HG02798 (cell line): Measurements from ENCODE around the gene IQCM.
A peak's percentile ranks its signal among the peaks of the same experiment; 100 is the strongest.

Experiments
- ATAC-seq: cut with Tn5 transposase; IDR thresholded peaks from one replicate; pipeline ENCODE4 v1.9.1; 2021; ENCODE audit warnings: mild to moderate bottlenecking; ENCODE audit not compliant: unreplicated experiment, poor library complexity

IQCM gene

DNA sequence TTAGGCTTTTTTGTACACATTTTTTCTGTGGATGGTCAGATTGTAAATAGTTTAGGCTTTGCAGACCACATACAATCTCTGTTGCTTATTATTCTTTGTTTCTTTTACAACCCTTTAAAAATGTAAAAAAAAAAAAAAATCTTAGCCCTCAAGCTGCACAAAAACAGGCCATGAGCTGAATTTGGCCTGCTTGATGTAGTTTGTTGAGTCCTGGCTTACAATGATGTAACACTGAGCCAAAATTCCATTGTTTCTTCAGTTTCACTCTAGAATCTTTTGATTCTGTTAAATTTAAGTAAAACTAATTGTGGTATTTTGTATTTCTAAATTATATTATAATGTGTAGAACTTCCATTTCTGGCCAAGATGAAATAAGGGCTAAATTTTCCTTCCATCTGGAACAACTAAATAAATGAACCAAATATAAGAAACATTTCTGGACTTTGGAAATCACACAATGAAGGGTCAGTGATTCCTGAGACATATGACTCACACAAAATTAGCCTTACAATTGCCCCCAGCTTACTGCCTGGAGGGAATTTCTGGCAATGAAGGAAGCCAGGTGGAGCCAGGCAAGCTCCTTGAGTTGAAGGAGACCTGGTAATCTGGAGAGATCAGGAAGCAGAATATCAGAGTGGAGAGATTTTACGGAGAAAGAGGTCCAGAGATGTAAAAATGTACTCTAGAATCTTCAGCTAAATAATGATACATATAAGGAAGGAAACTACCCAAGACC lies 29.8 kb downstream of the IQCM start:
- ATAC-seq = no peak

DNA sequence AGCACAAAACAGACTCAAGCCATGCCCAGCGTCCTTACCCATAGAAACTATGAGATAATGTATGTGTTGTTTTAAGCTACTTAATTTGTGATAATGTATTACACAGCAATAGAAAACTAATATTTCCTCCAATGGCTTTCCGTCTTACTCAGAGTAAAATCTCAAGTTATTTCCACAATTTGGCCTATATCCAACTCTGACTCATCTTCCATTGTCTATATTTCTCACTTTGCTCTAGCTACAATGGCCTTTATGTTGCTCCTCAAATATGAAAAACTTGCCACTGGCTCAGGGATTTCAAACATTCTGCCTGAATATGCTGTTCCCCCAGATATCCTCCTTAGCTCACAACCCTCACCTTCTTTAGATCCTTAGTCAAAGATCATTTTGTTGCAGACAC lies 31.6 kb downstream of the IQCM start:
- no peak for ATAC-seq

DNA sequence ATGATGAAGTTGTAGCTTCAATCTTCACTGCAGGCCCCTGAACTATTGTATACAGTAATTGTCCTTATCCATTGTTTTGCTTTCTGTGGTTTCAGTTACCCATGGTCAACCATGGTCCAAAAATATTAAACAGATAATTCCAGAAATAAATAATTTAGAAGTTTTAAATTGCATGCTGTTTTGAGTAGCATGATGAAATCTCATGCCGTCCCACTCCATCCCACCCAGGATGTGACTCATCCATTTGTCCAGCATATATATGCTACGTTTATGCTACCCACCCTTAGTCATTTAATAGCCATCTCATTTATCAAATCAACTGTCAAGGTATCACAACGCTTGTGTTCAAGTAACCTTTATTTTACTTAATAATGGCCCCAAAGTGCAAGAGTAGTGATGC lies 34.5 kb downstream of the IQCM start:
- no peak for ATAC-seq

DNA sequence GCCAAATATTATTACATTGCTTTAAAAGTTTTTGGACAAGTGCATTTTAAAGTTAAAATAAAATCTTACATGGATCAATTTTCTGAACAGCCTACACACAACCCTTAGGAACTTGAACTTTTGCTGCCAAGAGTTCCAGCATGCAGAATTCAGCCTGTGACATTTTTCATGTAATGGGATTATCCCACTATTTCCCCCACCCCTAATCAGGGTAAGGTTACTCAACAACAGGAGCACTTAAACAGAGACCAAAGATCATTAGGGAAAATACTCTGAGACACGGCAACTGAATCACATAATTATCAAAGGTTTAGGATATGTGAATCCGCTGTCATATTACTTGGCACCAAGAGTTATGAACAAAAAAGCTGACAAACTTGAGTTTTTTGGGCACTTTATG lies 47.2 kb downstream of the IQCM start:
- ATAC-seq = no peak

DNA sequence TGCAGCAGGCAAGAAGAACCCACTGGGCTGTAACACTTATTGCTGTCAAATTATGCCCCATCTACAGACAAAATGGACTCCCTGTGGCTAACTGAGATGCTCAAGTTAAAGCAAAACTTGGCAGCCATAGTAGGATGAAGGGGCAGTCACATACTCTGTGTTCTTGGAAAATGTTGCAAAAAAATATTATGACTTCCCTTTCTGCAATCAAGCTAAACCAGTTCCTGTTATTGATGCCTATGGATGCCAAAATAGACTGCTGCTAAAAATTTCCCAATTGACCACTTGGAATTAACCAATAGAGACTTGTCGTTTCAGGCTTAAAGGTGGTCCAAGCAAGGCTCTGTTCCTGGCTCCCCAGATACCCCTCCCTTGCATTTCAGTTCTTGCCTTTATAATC lies 49.5 kb downstream of the IQCM start:
- ATAC-seq = no peak

DNA sequence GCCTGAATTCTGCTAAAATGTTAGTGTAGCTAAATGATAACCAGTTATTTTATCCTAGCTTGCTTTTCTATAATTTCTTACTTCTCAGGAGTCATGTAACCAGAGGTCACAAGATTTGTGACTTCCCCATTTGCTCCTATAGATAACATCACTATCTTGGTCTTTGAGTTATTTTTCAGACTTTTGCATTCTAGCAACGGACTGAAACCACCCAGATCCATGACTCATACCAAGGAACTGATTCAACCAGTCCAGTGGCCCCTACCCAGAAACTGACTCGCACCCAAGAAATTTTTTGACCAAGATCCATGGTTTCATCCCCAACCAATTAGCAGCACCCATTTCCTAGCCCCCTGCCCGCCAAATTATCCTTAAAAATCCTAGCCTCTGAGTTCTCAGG lies 50.0 kb downstream of the IQCM start:
- ATAC-seq = no peak

DNA sequence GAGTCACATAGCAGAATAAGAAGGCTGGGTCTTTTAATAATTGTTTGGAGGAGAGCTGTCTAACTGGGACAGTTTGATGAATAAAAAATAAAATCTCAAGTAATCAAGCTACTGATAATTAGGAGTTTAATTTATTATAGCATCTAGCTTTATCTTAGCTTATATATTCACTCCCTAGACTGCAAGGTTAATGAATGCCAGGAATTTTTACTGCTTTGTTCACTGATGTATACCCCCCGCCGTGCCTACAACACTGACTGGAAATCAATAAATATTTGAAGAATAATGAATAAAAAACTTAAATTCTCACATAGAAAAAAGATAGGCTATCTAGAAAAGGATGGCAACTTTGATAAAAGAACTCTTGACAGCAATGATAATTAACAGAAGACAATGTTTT lies 59.7 kb downstream of the IQCM start:
- ATAC-seq = no peak

DNA sequence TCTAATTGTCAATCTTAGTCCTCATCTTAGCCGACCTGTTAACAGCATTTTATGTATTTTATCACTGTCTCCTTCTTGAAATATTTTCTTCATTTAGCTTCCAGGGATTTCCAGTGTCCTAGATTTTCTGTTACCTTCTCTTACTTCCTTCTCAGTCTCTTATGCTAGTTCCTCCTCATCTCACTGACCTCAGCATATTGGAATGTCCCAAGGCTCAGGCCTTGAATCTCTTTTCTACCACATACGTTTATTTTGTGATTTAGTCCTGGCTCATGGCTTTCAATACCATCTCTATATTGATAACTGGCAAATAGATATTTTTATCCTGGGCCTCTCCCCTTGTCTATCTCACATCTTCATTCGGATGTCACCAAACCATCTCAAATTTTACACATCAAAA lies 61.1 kb downstream of the IQCM start:
- ATAC-seq = no peak

DNA sequence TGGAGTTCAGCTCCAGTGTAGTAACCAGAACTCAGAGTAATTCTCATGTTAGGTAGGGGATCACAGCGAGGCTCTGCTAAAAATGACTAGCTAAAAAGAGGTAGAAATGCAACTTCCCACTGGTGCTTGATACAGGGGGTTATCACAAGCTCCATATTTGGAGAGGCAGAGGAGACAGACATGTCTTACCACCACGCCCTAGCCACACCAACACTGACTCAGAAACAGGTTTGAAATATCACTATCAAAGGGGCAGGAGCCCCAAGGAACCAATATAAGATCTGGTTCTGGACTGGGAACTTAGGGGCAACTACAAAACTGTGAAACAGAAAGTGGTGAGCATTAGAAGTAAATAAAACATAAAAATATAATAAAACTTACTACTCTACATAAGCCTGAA lies 62.9 kb downstream of the IQCM start:
- ATAC-seq = no peak

DNA sequence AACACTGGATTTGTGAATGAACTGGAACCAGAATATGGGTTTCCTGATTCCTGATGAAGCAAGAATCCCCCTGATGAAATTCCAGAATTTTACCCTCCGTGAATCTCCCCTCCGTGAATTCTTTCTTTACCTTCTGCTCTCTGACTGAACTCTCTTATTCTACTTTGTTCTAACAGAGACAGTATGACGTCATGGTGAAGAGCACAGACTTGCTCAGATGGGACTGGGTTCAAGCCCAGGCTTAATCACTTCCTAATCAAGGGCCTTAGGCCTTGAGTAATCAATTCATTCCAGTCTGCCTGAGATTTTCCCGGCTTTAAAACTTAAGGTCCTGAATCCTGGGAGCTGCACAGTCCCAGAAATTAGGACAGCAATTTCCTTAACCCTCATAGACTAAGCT lies 64.5 kb downstream of the IQCM start:
- no peak for ATAC-seq

DNA sequence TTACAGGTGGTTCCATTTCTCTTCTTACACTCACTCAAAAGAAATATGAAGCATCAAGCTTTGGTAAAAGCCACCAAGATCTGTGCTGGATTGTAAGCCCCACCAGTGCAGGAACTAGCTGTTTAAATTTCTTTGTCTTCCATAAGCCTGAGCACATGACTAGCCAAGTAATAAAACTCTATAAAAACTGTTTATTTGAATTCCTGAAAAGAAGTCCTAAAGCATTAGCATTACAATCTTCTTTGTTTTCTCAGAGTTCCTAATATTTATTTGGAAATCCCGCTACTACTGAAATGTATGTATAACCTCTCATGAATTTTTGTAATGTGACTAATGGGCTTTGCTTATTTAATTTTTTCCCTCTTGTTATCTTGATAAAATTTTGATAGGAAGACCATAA lies 65.9 kb downstream of the IQCM start:
- ATAC-seq = no peak

DNA sequence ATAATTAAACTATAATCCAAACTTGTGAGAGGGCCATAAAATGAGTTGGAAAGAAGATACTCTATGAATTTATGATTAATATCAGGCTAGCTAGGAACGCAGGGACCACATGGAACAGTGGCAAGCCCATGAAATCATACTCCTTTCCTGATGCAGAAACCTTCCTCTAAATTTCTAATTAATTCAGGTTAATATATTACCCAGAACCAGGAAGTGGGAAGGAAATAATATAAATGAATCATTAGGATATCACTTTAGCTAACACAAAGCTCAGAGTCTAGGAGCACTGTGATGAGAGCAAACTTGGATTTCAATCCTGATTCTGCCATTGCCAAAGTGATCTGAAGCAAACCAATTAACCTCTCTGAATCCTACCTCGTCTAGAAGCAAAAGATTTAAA lies 68.0 kb downstream of the IQCM start:
- no peak for ATAC-seq

DNA sequence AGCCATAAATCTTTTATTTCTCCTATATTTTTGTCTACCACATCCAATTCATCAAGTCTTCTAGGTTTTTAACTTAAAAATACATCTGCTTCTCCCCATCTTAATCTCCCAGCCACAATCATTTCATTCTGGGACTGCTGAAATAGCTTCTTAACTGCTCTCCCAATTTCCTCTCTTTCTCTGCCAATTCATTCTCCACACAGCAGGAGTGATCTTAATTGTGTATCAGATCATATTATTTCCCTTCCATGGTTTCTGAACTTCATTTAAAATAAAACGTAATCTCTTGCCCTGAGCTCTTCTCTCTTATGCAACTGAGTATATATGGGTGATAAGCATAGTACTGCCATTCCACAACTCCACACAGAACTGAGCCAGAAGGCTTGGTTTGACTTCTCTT lies 69.4 kb downstream of the IQCM start:
- ATAC-seq = no peak

DNA sequence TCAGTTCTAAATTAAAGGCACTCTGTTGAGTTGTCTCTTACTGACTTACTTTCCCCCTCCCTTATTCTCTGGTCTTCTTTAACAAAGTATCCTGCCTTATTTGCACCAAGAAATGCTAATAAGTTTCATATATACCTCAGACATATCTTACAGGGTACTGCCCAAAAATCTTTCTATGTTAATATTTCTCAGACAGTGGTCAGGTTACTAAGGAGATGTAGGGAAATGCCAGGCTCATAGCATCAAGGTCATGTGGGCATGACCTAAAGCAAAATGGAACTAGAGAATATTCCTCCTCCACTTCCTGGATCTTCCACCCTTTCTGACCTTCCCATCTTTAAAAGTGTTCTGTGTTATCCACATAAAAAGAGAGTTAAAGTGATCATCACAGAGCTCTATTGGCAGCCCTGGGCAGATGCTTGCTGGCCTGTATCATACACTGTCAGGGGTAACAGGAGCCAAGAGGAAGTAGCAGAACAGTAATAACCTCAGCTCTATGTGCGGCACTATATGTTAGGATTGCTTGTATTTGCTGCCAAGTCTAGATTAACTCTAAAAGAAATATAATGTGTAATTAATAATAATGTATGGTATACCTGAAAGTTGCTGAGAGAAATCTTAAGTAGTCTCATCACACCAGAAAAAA lies 74.3 kb downstream of the IQCM start:
- no peak for ATAC-seq

DNA sequence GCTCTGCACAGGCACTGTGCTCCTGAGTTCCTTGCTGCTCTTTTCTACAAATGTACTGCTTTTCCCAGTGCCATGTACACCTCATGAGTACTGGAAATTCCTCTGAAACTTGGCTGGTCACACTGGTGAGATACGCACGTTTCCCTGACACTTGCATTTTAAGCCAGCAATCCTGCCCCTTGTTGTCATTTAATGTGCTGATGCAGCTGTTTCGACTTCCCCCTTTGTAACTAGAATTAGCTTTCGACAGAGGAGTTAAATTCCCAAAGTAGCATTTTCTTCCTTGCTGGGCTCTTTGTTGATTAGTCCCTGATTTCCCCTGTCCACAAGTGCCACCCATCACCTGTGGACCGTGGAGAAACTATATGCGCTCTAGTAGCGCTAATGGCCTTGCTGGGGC lies 77.5 kb downstream of the IQCM start:
- no peak for ATAC-seq

DNA sequence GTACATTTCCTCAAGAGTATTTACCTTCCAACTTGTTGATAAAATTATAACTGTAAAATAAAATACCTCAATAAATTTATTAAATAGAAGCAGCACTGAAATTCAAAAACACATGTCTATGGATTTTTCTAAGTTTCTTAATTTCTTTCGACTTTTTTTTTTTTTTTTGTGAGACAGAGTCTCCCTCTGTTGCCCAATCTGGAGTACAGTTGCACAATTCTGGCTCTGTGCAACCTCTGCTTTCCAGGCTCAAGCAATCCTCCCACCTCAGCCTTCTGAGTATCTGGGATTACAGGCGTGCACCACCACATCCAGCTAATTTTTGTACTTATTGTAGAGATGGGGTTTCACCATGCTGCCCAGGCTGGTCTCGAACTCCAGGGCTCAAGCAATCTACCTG lies 79.8 kb downstream of the IQCM start:
- ATAC-seq = no peak

DNA sequence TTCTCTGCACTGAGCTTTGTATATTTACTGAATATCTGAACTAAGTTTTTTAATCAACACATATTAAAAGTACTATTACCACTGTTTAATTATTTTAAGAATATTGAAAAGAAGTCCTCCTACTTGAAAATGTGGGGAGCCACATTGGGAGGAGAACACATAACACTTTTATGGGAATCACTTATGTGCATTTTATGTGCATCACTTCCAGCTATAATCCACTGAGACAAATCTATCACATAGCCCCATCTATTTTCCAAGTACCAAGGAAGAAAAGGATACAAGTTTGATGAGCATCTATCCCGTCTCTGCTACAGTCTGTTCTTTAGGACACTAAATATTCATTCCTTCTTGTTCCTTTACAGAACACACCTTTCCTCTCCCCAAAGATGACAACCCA lies 87.2 kb downstream of the IQCM start:
- ATAC-seq = no peak

DNA sequence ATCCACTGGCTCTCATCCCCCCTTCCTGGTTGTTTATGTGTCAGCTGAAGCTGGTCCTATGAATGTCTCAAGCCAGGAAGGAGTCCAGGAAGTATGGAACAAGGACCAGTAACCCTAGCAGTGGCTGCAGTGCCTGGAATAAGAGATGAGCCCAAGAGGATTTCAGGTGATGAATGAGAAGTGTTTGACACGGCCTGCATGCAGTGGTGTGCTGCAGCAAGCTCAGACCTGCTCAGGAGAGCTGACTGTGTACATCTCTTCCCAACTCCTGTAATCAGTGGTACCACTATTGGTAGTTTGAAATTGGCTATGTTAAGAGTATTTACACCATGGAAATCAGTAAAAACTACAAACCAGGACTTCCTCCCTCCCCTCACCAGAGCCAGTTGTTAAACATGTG lies 88.0 kb downstream of the IQCM start:
- no peak for ATAC-seq

DNA sequence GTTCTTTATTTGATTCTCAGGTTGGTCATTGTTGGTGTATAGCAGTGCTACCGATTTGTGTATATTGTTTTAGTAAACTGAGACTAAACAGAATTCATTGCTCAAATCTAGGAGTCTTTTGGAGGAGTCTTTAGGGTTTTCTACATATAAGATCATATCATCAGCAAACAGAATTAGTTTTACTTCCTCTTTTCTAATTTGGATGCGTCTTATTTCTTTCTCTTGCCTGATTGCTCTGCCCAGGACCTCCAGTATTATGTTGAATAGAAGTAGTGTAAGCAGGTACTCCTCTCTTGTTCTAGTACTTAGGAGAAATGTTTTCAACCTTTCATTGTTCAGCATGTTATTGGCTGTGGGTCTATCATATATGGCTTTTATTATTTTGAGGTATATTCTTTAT lies 92.6 kb downstream of the IQCM start:
- ATAC-seq = no peak

DNA sequence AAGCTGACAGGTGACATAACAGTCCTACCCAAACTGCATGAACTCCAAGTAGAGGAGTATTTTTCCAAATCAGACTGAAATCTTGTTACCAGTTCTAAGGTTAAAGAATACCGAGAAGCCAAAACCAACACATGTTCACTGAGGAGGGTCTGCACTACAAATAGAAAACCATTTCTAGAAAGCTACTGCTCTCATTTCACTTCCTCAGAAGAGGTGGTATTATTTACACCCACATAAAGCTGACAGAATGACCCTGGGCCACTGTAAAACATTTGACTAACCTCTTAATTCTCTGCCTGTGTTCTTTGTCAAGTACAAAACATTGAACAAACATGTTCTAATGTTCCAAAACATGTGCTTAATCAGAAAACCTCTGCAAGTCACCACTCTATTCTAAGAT lies 95.8 kb downstream of the IQCM start:
- peak; percentile 72 for ATAC-seq

DNA sequence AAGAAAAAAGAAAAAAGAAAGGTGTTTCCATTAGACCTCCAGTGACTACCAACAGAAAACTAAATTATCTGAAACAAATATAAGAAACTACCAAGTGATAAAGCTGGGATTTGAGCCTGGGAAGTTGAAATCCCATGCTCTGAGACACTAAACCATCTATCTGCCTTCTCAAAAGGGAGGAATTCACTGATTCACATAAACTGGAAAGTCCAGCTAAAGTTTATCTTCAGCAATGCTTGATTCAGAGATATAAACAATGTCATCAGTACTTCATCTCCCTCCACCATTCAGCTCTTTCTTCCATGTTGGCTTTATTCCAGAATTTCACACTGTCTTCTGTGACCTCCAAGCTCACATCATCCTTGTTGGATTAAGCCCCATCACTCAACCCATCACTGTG lies 96.3 kb downstream of the IQCM start:
- ATAC-seq = no peak

DNA sequence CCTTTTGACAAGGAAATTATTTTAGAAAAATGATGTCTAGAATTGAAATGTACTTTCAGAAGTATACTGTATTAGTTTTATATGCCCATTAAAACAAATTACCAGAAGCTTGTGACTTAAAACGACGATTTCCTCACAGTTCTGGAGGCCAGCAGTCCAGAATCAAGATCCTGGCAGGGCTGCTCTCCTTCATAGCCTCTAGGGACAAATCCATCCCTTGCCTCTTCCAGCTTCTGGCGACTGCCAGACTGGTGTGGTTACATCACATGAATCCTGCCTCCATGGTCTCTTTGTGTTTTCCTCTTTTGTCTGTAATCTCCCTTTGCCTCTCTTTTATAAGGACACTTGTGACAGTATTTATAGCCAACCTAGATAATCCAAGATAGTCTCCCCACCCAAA lies 97.1 kb downstream of the IQCM start:
- ATAC-seq = no peak
